ENCODE measurements around the gene PDE6A. TPM values are rescaled to one million over a fixed set of nuclear protein-coding genes. Genes with fewer than 3 reads are reported as not detected.

PDE6A gene
- total and polyA plus RNA-seq, 9 of the 15 experiments (the other 6 are each of a cell fraction or from before 2014, with no cell fraction given): 0.01 to 0.04 (median 0.01) TPM; not detected in 6

DNA sequence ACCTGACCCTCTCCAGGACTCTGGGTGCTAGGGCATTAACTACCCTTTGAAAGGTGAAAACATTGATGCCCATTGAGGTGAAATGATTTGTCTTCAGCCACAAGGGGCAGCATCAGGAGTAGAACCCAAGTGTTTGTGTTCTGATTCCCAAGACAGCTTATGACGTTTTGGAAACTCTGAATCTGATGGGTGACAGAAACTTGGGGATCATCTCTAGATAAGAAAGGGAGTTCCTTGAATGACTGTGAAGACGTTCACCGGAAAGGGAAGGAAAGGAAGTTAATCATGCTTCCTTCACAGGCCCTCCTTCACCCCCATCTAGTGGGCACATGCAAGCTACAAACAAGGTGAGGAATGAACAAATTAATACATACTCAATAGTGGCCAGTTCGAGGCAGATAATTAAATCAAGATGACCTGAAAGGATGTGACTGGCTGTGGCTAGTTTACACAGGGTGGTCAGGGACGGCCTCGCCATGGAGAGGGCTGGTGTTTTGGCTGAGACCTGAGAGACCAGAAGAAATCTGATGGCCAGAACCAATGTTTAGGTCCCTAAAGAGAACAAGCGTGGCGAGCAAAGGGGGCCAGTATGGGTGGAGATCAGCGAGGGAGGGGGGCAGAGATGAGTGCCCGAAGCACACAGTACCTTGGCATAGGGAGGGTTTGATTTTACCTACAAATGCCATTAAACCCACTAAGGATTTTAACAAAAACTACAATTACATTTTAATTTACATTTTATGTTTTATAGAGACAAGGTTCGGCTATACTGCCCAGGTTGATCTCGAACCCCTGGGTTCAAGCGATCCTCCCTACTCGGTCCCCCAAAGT is 15.0 kb upstream of the PDE6A start (continued):
- TF ChIP-seq GABPA (tag; conservative IDR thresholded peaks at IDR 0.05; ENCODE audit: low read depth) (peak; percentile 78), ETV5 (CRISPR knock-in tag; IDR thresholded peaks at IDR 0.05; ENCODE audit: low read depth) (peak; percentile 69), EP300 (IDR thresholded peaks at IDR 0.05; ENCODE audit: low read length) (peak; percentile 55), GTF2E2 (tag; IDR thresholded peaks at IDR 0.05) (0 out of 2 replicates have a peak, but pooled peaks have one; percentile 43), KLF16 (IDR thresholded peaks at IDR 0.05) (peak; percentile 21; the same call in 1 of the 2 replicates), PML (IDR thresholded peaks at IDR 0.05; ENCODE audit: low read length) (no peak), DPF2 (IDR thresholded peaks at IDR 0.05) (peak; percentile 64), HDAC1 (IDR thresholded peaks at IDR 0.05) (peak in 1 of 2 experiments; percentile 56; a peak in 1 of 4 replicates), ZNF384 (IDR thresholded peaks at IDR 0.05; ENCODE audit: low read depth, low read length) (no peak), ELF1 (tag; IDR thresholded peaks at IDR 0.05) (peak; percentile 66; the same call in 1 of the 2 replicates), CBX8 (IDR thresholded peaks at IDR 0.05; ENCODE audit: borderline replicate concordance, extremely low read depth, low read depth, low read length, poor library complexity, severe bottlenecking) (no peak), ZEB2 (IDR thresholded peaks at IDR 0.05) (peak; percentile 78; the same call in 1 of the 2 replicates), EHMT2 (IDR thresholded peaks at IDR 0.05) (peak; percentile 64; the same call in 1 of the 2 replicates), ZNF644 (tag; IDR thresholded peaks at IDR 0.05; ENCODE audit: low read depth) (peak; percentile 80; the same call in 1 of the 2 replicates), TEAD1 (CRISPR knock-in tag; IDR thresholded peaks at IDR 0.05) (peak in 1 of 2 experiments; percentile 62; a peak in 2 of 4 replicates), BACH1 (tag; IDR thresholded peaks at IDR 0.05) (0 out of 2 replicates have a peak, but pooled peaks have one; percentile 55), HIVEP1 (CRISPR knock-in tag; IDR thresholded peaks at IDR 0.05) (peak; percentile 75; the same call in 1 of the 2 replicates), HEY1 (CRISPR knock-in tag; IDR thresholded peaks at IDR 0.05; ENCODE audit: borderline replicate concordance) (peak; percentile 22; the same call in 1 of the 2 replicates), NELFE (IDR thresholded peaks at IDR 0.05; ENCODE audit: insufficient read depth, insufficient read length) (no peak)
- TF ChIP-seq, protein P1, sequence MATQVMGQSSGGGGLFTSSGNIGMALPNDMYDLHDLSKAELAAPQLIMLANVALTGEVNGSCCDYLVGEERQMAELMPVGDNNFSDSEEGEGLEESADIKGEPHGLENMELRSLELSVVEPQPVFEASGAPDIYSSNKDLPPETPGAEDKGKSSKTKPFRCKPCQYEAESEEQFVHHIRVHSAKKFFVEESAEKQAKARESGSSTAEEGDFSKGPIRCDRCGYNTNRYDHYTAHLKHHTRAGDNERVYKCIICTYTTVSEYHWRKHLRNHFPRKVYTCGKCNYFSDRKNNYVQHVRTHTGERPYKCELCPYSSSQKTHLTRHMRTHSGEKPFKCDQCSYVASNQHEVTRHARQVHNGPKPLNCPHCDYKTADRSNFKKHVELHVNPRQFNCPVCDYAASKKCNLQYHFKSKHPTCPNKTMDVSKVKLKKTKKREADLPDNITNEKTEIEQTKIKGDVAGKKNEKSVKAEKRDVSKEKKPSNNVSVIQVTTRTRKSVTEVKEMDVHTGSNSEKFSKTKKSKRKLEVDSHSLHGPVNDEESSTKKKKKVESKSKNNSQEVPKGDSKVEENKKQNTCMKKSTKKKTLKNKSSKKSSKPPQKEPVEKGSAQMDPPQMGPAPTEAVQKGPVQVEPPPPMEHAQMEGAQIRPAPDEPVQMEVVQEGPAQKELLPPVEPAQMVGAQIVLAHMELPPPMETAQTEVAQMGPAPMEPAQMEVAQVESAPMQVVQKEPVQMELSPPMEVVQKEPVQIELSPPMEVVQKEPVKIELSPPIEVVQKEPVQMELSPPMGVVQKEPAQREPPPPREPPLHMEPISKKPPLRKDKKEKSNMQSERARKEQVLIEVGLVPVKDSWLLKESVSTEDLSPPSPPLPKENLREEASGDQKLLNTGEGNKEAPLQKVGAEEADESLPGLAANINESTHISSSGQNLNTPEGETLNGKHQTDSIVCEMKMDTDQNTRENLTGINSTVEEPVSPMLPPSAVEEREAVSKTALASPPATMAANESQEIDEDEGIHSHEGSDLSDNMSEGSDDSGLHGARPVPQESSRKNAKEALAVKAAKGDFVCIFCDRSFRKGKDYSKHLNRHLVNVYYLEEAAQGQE (IDR thresholded peaks at IDR 0.05; ENCODE audit: borderline replicate concordance): peak; percentile 86
- TF ChIP-seq, protein P1 (CRISPR knock-in tag; IDR thresholded peaks at IDR 0.05; ENCODE audit: low read depth): no peak
